ENCODE data around the gene NCAM1.

Gene NCAM1

DNA sequence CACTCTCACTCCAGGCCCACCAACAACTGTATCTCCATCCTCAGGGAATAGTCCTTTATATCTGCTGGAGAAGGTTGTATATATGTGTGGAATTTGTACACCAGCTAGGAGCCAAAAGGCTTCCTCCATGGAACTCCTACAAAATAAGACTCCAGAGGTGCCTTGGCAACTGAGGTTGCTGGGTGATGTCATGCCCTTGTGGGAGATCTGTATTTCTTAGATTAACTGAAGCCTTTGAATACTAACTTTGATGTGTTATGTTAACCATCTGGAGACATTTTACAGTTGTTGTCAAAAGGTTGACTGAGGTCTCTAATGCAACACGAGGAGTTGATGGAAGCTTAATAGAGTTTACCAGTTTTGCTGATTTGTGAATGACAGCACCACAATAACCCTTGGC, 213.7 kb downstream of the NCAM1 start:
- DNase-seq: peak; percentile 15

GRCh38 chr11:113176599-113177360, 215.6 kb downstream of the NCAM1 start:
- DNase-seq: peak; percentile 88

- DNase-seq: no peak
These were observed 216.5 kb downstream of the NCAM1 start for GRCh38 chr11:113177671-113178070.

DNA sequence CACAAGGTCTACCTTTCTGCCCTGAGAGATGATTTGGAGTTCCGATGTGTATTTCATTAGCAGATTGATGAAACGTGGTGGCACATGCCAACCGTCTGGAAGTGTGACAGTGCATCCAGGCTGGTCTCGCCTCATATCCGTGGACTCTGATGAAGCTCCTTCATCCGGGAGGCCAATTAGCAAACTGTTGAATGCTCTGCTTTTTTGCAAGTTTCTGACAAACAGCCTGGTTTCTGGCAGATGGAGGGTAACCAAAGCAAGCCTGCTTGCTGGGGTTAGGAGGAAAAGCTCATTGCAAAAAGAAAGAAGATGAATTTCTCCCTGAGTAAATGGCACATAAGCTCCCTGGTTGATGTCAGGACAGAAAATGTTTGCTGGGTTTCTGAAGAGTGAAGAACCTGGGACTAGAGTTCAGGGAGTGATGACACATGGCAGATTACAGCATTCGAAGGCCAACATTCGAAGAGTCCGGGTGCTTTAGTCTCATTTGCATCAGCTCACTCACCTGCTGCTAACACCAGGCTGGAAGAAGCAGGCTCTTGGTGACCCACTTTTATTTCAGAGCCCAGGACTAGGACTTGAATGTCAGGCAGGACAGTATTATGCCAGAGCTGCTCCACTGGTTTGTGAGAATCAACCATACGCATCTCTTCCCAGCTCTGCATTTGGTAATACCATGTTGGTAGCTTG, 217.3 kb downstream of the NCAM1 start:
- DNase-seq: no peak

- DNase-seq: no peak
These were observed 218.0 kb downstream of the NCAM1 start for GRCh38 chr11:113179181-113179704.

DNA sequence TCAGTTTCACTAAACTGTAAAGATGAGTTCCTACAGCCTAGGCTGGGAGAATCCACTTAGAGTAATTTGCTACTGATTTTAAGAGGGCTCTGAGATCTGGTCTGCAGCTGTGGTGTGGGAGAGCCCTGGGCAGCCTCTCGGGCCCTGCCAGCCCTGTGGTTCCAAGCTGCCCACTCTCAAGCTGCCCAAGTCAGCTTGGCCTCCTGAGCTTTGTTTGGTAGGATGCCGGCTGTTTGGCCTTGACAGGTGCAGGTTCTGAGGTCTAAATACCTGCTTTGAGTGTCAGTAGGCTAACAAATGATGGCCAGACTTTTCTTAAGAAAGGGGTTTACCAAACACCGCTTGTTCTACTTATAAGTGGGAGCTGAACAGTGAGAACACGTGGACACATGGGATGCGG, 219.9 kb downstream of the NCAM1 start:
- DNase-seq: no peak

DNA sequence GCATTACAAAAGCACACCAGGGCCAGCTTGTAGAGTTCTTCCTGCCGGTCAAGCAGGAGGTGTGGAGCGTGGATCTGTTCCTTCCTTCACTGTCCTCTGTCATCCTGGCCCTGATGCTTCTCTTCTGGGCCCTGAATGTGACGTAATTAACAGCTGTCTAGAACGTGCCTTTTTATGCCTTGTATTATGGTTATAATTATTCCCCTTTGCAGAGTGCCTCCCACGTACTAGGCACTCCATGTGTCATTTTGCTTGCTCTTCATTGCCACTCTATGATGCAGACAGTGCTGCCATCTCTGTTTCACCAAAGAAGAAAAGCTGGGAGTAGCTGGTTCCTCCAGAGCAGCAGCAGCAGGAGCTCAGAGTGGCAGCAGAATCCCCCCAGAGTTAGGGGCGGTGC, 221.1 kb downstream of the NCAM1 start:
- no peak for DNase-seq

GRCh38 chr11:113184498-113184897, 223.3 kb downstream of the NCAM1 start:
- DNase-seq: peak; percentile 93

DNA sequence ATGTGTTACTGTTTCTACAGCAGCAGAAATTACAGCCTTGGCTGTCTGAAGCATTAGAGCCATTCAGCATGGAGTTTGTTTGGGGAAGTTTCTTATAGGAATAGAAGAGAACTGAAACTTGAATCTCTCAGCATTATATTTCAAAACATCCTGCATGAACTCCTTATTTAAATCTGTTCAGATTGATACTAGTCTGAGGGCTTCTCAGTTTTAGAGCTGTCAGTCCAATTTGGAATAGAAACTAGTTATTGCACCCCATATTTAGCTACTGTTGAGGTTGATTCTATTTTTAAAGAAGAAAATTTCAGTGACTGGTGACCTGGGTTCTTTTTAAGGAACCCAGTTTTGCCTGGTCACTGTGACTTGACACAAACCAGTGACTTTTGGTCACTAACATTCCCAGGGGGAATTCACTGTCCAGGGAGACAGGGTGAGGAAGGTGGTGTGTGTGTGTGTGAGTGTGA, 227.2 kb downstream of the NCAM1 start:
- DNase-seq: no peak

- peak; percentile 97 for DNase-seq
These were observed 228.9 kb downstream of the NCAM1 start for GRCh38 chr11:113189909-113190667.

DNA sequence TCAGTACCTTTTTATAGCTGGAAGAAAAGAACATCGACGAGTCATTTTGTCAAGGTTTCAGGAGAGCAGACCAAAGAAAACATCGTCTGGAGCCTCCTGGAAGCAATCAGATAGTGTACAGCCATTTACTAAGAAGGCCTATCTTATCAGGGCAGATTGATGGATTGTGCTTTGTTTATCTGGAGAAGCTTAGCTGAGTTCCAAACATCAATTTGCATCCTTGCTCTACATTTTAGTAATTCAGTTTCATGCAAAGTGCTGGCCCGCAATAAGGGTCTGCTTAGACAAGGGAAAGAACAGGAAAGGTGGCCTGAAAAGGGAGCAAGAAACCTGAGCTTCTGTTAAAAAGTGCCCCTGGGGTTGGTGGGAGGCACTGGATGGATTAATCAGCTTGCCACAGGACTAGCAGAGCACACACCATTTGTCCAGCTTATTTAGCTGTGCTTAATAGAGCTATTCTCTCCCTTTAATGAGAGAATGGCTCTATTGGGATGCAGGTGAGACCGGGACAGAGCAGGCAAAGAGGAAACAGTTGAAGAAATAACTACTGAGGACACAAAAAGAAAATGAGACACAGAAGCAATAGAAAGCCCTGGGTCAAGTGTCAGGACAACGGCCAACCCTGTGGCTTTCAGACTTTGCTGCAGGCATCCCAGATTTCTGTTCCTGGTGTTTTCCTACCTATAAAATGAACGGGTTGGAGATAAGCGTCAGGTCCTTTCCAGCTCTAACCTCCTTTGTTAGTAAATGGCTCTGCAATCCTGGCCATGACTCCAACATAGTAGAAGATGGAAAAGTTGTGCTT, 231.1 kb downstream of the NCAM1 start:
- no peak for DNase-seq

GRCh38 chr11:113193016-113193415, 231.8 kb downstream of the NCAM1 start:
- no peak for DNase-seq

DNA sequence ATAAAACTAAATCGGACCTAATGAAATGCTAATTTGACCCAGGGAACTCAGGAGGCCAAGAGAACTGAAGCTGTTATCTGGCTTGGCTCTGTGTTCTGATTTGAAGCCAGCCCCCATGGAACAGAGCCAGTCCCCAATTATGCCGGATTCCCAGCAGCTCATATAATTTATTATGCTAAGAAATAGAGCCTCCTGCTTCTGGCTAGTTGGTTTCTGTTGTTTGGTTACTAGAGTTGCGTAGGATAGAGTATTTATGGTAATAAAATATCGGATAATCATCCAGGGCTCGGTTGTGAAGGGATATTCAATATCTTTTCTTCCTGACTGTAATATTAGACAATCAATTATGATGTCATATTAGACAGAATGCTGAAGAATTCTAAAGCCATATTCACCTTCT, 232.7 kb downstream of the NCAM1 start:
- peak; percentile 37 for DNase-seq

DNA sequence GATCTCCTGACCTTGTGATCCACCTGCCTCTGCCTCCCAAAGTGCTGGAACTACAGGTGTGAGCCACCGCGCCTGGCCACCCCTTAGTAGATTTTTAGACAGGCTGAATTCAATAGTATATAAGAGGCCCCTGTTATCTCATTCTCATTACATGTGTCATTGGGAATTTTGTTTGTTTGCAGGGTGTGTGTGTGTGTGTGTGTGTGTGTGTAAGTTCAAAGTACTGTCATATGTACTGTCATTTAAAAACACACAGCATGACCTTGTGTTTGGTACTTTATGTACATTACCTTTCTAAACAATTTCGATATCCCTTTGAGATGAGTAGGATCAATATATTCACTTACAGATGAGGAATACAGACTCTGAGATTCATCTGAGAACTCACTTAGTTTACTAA, 234.5 kb downstream of the NCAM1 start:
- no peak for DNase-seq

DNA sequence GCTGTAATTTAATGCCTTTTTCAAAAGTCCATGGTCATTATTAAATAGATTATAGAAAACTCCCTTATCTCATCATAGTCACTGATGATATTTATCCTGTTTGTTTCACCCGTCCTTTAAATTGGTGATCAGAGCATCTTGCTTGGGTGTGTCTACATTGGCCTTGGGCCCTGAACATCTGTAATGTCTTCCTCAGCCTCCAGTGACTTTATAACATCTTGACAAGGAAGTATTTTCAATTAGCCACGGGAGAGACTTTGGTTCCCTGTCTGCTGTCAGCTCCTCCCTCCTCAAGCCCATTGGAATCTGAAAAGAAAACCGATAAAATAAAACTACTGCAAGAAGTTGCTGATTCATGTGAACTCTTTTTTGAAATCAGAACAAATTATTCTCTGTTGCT, 236.2 kb downstream of the NCAM1 start:
- DNase-seq: no peak

GRCh38 chr11:113198972-113199661, 237.9 kb downstream of the NCAM1 start:
- DNase-seq: no peak

DNA sequence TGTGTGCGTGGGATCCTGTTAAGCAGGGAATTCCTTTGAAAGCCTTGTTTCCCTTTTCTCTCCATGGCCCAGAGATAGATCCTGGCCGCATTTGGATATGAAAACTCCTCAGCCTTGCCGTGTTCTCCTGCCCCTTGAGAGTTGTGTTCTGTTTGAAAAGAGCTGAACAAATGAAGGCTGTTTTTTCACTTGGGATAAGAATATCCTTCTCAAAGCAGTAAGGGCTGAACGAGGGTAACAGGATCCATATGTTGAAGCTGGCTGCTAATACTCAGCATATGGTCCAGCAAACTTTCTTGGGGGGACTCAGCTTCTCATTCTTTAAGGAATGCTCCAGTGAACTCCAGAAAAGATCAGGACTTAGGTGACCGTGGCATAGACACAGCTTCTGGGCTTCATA, 238.6 kb downstream of the NCAM1 start:
- peak; percentile 39 for DNase-seq

- no peak for DNase-seq
These were observed 240.0 kb downstream of the NCAM1 start for GRCh38 chr11:113201054-113201818.

DNA sequence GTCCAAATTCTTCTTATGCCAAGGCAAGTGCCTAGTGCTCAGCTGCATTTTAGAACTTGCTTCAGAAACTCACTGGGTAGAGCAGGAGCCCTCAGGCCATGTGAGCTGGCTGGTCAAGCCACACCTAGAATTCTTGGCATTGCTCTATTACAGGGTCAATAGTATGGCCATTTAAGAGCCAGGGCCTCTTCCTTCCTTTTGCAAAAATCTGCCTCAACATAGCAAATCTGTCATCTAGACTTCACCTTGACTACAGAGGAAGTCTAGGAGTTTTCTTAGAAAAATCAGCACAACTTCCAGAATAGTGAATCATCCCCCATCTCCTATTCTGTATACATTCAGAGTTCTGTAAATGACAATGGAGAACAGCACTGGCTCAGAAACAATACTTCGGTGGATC, 241.2 kb downstream of the NCAM1 start:
- peak; percentile 12 for DNase-seq

- DNase-seq: no peak
These were observed 242.0 kb downstream of the NCAM1 start for GRCh38 chr11:113203141-113203753.
